WERI-Rb-1 (cell line): ENCODE measurements around the gene MB21D2.
A peak's percentile ranks its signal among the peaks of the same experiment; 100 is the strongest.
"Not testable (repeated sequence)": the region's sequence is repeated elsewhere in the genome, so short reads cannot be mapped to it uniquely, and the experiment has no call there.

Experiments used
- DNase-seq: peaks from one replicate; pipeline ENCODE4 v3.0.0-alpha.2; 2020
- H3K27ac ChIP-seq: fragments of 250-450 bp; sonication (Bioruptor Pico); 2 replicates; pipeline ENCODE4 v1.5.1; 2020; ENCODE audit warnings: mild to moderate bottlenecking, moderate library complexity
- H3K27me3 ChIP-seq: fragments of 250-450 bp; sonication (Bioruptor Pico); 2 replicates; pipeline ENCODE4 v1.5.1; 2021; ENCODE audit warnings: mild to moderate bottlenecking, low read depth, moderate library complexity; ENCODE audit not compliant: insufficient read depth, severe bottlenecking
- H3K36me3 ChIP-seq: fragments of 250-450 bp; sonication (Bioruptor Pico); 2 replicates; pipeline ENCODE4 v1.5.1; 2020; ENCODE audit warnings: mild to moderate bottlenecking, moderate library complexity
- H3K4me3 ChIP-seq: 2 replicates; pipeline ENCODE4 v1.5.1; 2011; ENCODE audit warnings: low read depth, mild to moderate bottlenecking, control low read depth, low read length
- H3K9me3 ChIP-seq: fragments of 250-450 bp; sonication (Bioruptor Pico); 2 replicates; pipeline ENCODE4 v1.5.1; 2021; ENCODE audit warnings: mild to moderate bottlenecking, moderate library complexity; ENCODE audit not compliant: severe bottlenecking
- CTCF ChIP-seq: IDR thresholded peaks from 2 replicates; pipeline ENCODE4 v1.5.1; 2011; ENCODE audit warnings: low read depth, mild to moderate bottlenecking, control low read depth, inconsistent platforms, low read length

The MB21D2 gene

GRCh38 chr3:192799721-192800120, 117.9 kb downstream of the MB21D2 start:
- no peak for DNase-seq

GRCh38 chr3:192795021-192795420, 122.6 kb downstream of the MB21D2 start:
- Histone ChIP-seq H3K9me3 (no peaks in the 10 kb centered on the region), H3K36me3 (no peaks in the 10 kb centered on the region)
- no peak for DNase-seq

More at GRCh38 chr3:192799721-192800120, 117.9 kb downstream of the MB21D2 start:
- H3K9me3 ChIP-seq = no peaks in the 10 kb centered on the region
- no peaks in the 10 kb centered on the region for H3K36me3 ChIP-seq
- no peak overlapping the region for H3K27ac ChIP-seq
- H3K4me3 ChIP-seq = no peak overlapping the region
- no peak for TF ChIP-seq CTCF
- no peaks in the 10 kb centered on the region for H3K27me3 ChIP-seq

GRCh38 chr3:192794216-192794615, 123.4 kb downstream of the MB21D2 start:
- no peak for DNase-seq
- Histone ChIP-seq H3K27me3 (no peaks in the 10 kb centered on the region), H3K27ac (no peak overlapping the region), H3K9me3 (no peaks in the 10 kb centered on the region), H3K36me3 (no peaks in the 10 kb centered on the region), H3K4me3 (no peak overlapping the region)
- TF ChIP-seq CTCF = no peak

More at GRCh38 chr3:192795021-192795420, 122.6 kb downstream of the MB21D2 start:
- no peak for TF ChIP-seq CTCF
- H3K27ac ChIP-seq = no peak overlapping the region
- no peak overlapping the region for H3K4me3 ChIP-seq
- no peaks in the 10 kb centered on the region for H3K27me3 ChIP-seq

GRCh38 chr3:192788816-192789515, 128.7 kb downstream of the MB21D2 start:
- H3K9me3 ChIP-seq, H3K27me3 ChIP-seq, DNase-seq: not testable (repeated sequence)

GRCh38 chr3:192778508-192778907, 139.1 kb downstream of the MB21D2 start:
- no peaks in the 10 kb centered on the region for H3K27me3 ChIP-seq
- H3K9me3 ChIP-seq = no peaks in the 10 kb centered on the region
- DNase-seq = no peak
- TF ChIP-seq CTCF = no peak
- H3K27ac ChIP-seq = no peak overlapping the region
- H3K36me3 ChIP-seq = no peaks in the 10 kb centered on the region
- no peak overlapping the region for H3K4me3 ChIP-seq

More at GRCh38 chr3:192788816-192789515, 128.7 kb downstream of the MB21D2 start:
- not testable (repeated sequence) for H3K27ac ChIP-seq, H3K4me3 ChIP-seq, H3K36me3 ChIP-seq

GRCh38 chr3:192774341-192774740, 143.3 kb downstream of the MB21D2 start:
- not testable (repeated sequence) for H3K27me3 ChIP-seq, H3K4me3 ChIP-seq, H3K9me3 ChIP-seq, H3K27ac ChIP-seq, H3K36me3 ChIP-seq, DNase-seq

GRCh38 chr3:192772240-192772894, 145.3 kb downstream of the MB21D2 start:
- TF ChIP-seq CTCF = peak; percentile 61

More at GRCh38 chr3:192772240-192772894, 145.3 kb downstream of the MB21D2 start:
- Histone ChIP-seq H3K27me3 (no peaks in the 10 kb centered on the region), H3K27ac (no peak overlapping the region), H3K9me3 (no peaks in the 10 kb centered on the region), H3K4me3 (no peak overlapping the region), H3K36me3 (no peaks in the 10 kb centered on the region)
- DNase-seq = peak; percentile 47
